Gastrocnemius medialis (tissue), 4 donors: ENCODE measurements around the gene RCAN2.

ENCODE experiments used
- CTCF ChIP-seq, 5 experiments: fragments of 450-650 bp in 3 of 5; fragments of 200-600 bp in 2 of 5; sonication (generic) in 2 of 5; IDR thresholded peaks in 4 of 5; conservative IDR thresholded peaks in 1 of 5; 1 replicate in 4 of 5; 2 replicates in 1 of 5; pipeline ENCODE4 v1.5.1; 2016 to 2019; ENCODE audit warnings: antibody characterized with exemption in 5 of 5, mild to moderate bottlenecking in 3 of 5, moderate library complexity in 3 of 5
- POLR2A ChIP-seq, 2 donors: fragments of 450-650 bp; IDR thresholded peaks; one replicate each; pipeline ENCODE4 v1.6.1; 2017; ENCODE audit warnings: antibody characterized with exemption in 2 of 2, mild to moderate bottlenecking in 2 of 2, moderate library complexity in 2 of 2

- TF ChIP-seq CTCF (IDR thresholded peaks at IDR 0.05 in 4 of 5, conservative IDR thresholded peaks at IDR 0.05 in 1 of 5) (no peak), POLR2A (IDR thresholded peaks at IDR 0.05) (no peak)
Measured at GRCh38 chr6:46421939-46422338, 69.3 kb downstream of the RCAN2 start.
